Fibroblast of gingiva (primary cell): ENCODE measurements around the gene EIF2S2.
A peak's percentile ranks its signal among the peaks of the same experiment; 100 is the strongest.

Experiments used
- DNase-seq: peaks from one replicate; pipeline ENCODE4 v3.0.0-alpha.2; 2011; ENCODE audit warnings: low read depth

EIF2S2 gene

GRCh38 chr20:34122274-34122980 is 10.4 kb upstream of the EIF2S2 start:
- DNase-seq: no peak

- no peak for DNase-seq
Observed at GRCh38 chr20:34120213-34120612, 8.2 kb upstream of the EIF2S2 start.

- DNase-seq: no peak
Observed at GRCh38 chr20:34115232-34115631, 3.2 kb upstream of the EIF2S2 start.

GRCh38 chr20:34114809-34115208 is 2.8 kb upstream of the EIF2S2 start:
- no peak for DNase-seq

GRCh38 chr20:34112600-34113101 is 608 bp upstream of the EIF2S2 start:
- DNase-seq: peak; percentile 4

- peak; percentile 80 for DNase-seq
Observed at GRCh38 chr20:34110745-34111641, 1.1 kb downstream of the EIF2S2 start.

GRCh38 chr20:34110025-34110744 is 1.9 kb downstream of the EIF2S2 start:
- peak; percentile 21 for DNase-seq

- no peak for DNase-seq
Observed at GRCh38 chr20:34109442-34109841, 2.6 kb downstream of the EIF2S2 start.

- no peak for DNase-seq
Observed at GRCh38 chr20:34108616-34109174, 3.3 kb downstream of the EIF2S2 start.

GRCh38 chr20:34105978-34106675 is 5.9 kb downstream of the EIF2S2 start:
- no peak for DNase-seq

- no peak for DNase-seq
Observed at GRCh38 chr20:34104059-34104458, 8.0 kb downstream of the EIF2S2 start.

GRCh38 chr20:34102342-34102741 is 9.7 kb downstream of the EIF2S2 start:
- no peak for DNase-seq

GRCh38 chr20:34100576-34100975 is 11.5 kb downstream of the EIF2S2 start:
- DNase-seq: no peak

GRCh38 chr20:34099675-34100074 is 12.4 kb downstream of the EIF2S2 start:
- no peak for DNase-seq

- DNase-seq: no peak
Observed at GRCh38 chr20:34098570-34098969, 13.5 kb downstream of the EIF2S2 start.

- no peak for DNase-seq
Observed at GRCh38 chr20:34096699-34097444, 15.2 kb downstream of the EIF2S2 start.

- DNase-seq: no peak
Observed at GRCh38 chr20:34095825-34096224, 16.2 kb downstream of the EIF2S2 start.

GRCh38 chr20:34093895-34094294 is 18.1 kb downstream of the EIF2S2 start:
- no peak for DNase-seq

GRCh38 chr20:34091637-34092200 is 20.3 kb downstream of the EIF2S2 start:
- DNase-seq: no peak

- DNase-seq: no peak
Observed at GRCh38 chr20:34090645-34091044, 21.4 kb downstream of the EIF2S2 start.
